Measurements from ENCODE around the gene COX20.

Gene COX20

GRCh38 chr1:244835276-244836134 is at the start of gene COX20:
Gene COX20, plus strand, starts transcription at chr1:244835658. Its CDS starts 57 bp downstream, at chr1:244835715.
- in situ Hi-C loops (cut with MboI; ENCODE audit: low sequenced_read_pairs), result loop anchor here (10.0 kb wide), 1 partner anchor 209 kb away; no protein-coding TSS in a partner anchor

DNA sequence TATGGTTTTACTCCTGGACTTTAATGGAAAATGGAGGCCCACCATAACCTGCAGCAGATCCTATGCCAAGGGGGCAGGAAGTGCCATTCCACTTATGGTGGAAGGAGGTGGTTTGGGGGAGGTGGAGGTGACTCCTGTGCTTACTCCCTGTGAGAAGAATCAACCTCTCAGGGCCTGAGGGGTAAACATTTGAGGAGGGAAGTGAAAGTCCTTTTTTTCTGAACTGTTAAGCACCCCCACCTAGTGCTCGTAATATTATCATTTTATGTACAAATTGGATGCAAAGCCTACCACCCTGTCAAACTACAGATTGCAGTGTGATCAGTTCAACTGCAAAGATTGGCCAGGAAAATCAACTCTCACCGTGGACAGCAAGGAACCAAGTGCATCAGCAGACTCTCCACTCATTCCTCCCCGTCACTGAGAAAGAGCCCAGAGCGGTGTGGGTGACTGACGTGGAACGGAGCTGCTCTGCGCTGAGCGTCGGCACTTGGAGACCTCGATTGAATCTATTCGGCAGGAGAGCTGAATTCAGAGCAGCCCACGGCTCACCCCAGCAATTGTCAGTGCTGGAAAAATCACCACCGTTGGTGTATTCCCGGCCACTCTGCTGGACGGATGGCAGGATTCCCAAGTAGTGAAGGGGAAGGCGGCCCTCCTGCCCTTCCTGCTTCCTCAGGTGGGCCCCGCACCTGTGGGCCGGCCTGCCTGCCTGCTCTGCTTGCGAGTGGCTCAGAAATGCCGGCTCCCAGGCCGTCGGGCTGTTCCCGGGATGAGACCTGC is 46.8 kb upstream of the COX20 start:
- in situ Hi-C loops (cut with MboI; ENCODE audit: low sequenced_read_pairs), result no loop called here

GRCh38 chr1:244789276-244789580 is 46.2 kb upstream of the COX20 start:
- in situ Hi-C loops (cut with MboI; ENCODE audit: low sequenced_read_pairs), result no loop called here

GRCh38 chr1:244789731-244790130 is 45.7 kb upstream of the COX20 start:
- in situ Hi-C loops (cut with MboI; ENCODE audit: low sequenced_read_pairs), result loop anchor here (10.0 kb wide), 1 partner anchor 255 kb away; no protein-coding TSS in a partner anchor

DNA sequence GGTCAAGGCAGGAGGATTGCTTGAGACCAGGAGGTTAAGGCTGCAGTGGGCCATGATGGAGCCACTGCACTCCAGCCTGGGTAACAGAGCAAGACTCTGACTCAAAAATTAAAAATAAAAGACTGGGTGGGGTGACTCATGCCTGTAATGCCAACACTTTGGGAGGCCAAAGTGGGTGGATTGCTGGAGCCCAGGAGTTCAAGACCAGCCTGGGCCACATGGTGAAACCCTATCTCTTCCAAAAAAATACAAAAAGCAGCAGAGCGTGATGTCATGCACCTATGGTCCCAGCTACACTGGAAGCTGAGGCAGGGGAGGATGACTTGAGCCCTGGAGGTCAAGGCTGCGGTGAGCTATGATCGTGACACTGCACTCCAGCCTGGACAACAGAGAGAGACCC is 44.4 kb upstream of the COX20 start:
- in situ Hi-C loops (cut with MboI; ENCODE audit: low sequenced_read_pairs), result loop anchor here (10.0 kb wide), 1 partner anchor 254 kb away; no protein-coding TSS in a partner anchor

DNA sequence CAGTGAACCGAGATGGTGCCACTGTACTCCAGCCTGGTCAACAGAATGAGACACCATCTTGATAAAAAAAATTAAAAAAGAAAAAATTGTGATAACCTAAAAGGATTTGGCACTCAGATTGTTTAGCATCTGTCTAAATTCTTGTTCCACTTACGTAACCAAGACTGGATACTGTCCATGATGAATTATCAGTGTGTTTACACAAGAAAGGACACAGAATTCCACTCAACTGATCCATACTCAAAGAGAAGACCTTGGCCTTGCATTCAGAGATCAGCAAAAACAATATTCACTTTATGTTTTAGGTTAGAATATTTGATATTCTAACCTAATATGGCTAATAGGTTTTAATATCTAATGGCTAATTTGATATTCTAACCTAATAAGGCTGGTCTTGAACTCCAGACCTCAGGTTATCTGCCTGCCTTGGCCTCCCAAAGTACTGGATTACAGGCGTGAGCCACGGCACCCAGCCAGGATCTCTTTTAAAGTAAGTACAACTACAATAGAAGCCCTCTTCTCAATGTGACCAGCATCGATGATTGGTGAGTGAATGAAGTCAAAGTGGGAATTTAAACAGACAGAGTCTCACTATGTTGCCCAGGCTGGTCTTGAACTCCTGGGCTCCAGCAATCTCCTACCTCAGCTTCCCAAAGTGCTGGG is 43.1 kb upstream of the COX20 start:
- in situ Hi-C loops (cut with MboI; ENCODE audit: low sequenced_read_pairs), result loop anchor here (10.0 kb wide), 1 partner anchor 252 kb away; no protein-coding TSS in a partner anchor

DNA sequence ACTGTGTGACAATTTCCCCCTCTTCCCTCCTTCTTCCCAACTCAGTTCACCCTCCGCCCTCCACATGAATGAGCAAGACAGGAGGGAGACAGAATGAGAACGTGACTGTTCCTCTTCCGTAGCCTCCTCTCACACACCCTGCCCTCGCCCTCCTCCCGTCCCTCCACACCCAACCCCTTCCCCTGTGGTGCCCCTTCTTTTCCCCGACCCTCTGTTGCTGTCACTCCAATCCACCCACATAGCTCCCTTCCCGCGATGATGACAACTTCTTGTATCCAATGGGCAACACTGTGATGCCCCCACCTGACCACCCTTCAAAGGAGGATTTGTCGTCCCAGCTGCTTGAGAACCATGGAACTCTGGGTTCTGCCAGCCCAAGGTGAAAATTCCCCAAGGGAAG is 41.4 kb upstream of the COX20 start:
- in situ Hi-C loops (cut with MboI; ENCODE audit: low sequenced_read_pairs), result loop anchor here (10.0 kb wide), 1 partner anchor 251 kb away; no protein-coding TSS in a partner anchor

DNA sequence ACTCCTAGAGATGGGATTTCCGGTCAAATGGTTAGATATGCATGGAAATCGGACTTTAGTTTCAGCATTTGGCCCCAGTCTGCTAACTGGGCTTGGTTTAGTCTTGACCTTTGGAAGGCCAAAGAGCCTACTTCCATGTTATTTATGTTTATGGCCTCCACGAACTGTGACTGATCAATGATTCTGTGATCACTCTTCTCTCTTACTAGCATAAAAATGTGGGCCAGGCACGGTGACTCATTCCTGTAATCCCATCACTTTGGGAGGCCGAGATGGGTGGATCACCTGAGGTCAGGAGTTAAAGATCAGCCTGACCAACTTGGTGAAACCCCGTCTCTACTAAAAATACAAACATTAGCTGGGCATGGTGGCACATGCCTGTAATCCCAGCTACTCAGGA is 40.9 kb upstream of the COX20 start:
- in situ Hi-C loops (cut with MboI; ENCODE audit: low sequenced_read_pairs), result loop anchor here (10.0 kb wide), 1 partner anchor 250 kb away; no protein-coding TSS in a partner anchor

DNA sequence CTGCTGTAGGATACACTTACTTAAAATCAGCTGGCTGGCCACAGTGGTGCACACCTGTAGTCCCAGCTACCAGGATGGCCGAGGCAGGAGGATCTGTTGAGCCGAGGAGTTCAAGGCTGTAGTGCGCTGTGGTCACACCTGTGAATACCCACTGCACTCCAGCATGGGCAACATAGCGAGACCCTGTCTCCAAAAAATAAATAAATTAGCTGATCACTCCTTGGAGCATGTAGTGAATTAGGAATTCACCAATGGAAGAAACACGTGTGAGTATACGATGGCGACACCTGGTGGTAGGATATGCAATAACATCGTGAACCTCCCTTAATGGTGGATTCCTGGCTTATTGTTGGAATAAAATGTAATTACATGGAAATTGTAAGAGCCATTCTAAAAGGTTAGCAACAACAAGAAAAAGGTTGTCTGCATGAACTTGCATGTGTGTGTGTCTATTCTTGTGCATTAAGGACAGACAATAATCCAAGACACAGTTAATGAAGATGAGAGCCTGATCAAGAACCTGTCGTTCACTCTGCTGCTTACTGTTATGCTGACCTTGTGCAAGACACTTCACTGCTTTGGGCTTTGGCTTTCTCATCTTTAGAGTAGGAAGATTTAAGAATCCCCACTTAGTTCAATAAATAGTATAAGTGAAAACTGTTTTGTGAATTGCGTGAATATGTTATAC is 38.6 kb upstream of the COX20 start:
- in situ Hi-C loops (cut with MboI; ENCODE audit: low sequenced_read_pairs), result loop anchor here (5.0 to 10.0 kb wide), 2 partner anchors 190 to 248 kb away; no protein-coding TSS in a partner anchor

GRCh38 chr1:244800821-244801220 is 34.6 kb upstream of the COX20 start:
- in situ Hi-C loops (cut with MboI; ENCODE audit: low sequenced_read_pairs), result no loop called here

- in situ Hi-C loops (cut with MboI; ENCODE audit: low sequenced_read_pairs), result no loop called here
Measured at GRCh38 chr1:244801246-244801645, 34.2 kb upstream of the COX20 start.

- in situ Hi-C loops (cut with MboI; ENCODE audit: low sequenced_read_pairs), result no loop called here
Measured at GRCh38 chr1:244802041-244802440, 33.4 kb upstream of the COX20 start.

- in situ Hi-C loops (cut with MboI; ENCODE audit: low sequenced_read_pairs), result no loop called here
Measured at GRCh38 chr1:244802556-244803239, 32.8 kb upstream of the COX20 start.

- in situ Hi-C loops (cut with MboI; ENCODE audit: low sequenced_read_pairs), result no loop called here
Measured at GRCh38 chr1:244804841-244805240, 30.6 kb upstream of the COX20 start.

GRCh38 chr1:244807138-244807537 is 28.3 kb upstream of the COX20 start:
- in situ Hi-C loops (cut with MboI; ENCODE audit: low sequenced_read_pairs), result no loop called here

- in situ Hi-C loops (cut with MboI; ENCODE audit: low sequenced_read_pairs), result no loop called here
Measured at GRCh38 chr1:244810221-244810620, 25.2 kb upstream of the COX20 start.

GRCh38 chr1:244813327-244813726 is 22.1 kb upstream of the COX20 start:
- in situ Hi-C loops (cut with MboI; ENCODE audit: low sequenced_read_pairs), result no loop called here

DNA sequence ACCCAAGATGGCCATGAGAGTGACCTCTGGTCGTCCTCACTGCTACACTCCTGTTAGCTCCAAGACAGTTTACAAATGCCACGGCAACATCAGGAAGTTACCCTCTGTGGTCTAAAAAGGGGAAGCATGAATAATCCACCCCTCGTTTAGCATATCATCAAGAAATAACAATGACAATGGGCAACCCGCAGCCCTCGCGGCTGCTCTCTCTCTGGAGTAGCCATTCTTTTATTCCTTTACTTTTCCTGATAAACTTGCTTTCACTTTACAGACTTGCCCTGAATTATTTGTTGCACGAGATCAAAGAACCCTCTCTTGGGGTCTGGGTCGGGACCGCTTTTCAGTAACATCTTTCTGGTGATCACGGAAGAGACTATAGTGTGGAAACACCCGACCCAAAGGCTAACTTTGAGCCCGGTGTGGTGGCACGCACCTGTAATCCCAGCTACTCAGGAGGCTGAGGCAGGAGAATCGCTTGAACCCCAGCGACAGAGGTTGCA is 19.8 kb upstream of the COX20 start:
- in situ Hi-C loops (cut with MboI; ENCODE audit: low sequenced_read_pairs), result no loop called here

DNA sequence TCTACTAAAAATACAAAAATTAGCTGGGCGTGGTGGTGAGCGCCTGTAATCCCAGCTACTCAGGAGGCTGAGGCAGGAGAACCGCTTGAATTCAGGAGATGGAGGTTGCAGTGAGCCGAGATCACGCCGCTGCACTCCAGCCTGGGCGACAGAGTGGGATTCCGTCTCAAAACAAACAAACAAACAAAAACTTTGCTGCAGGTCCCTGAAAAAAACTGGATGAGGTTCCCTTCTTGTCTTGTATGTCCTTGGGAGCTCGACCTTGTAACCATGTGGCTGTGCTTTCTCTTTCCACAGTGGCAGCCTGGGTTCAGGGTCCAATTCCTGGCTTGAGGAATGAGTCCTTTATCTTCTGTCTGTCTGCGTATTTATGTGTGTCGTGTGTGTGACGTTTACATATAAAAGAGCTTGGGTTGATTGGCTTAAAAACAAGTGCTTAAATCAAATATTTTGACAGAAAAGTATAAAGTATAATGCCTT is 18.0 kb upstream of the COX20 start:
- in situ Hi-C loops (cut with MboI; ENCODE audit: low sequenced_read_pairs), result no loop called here

DNA sequence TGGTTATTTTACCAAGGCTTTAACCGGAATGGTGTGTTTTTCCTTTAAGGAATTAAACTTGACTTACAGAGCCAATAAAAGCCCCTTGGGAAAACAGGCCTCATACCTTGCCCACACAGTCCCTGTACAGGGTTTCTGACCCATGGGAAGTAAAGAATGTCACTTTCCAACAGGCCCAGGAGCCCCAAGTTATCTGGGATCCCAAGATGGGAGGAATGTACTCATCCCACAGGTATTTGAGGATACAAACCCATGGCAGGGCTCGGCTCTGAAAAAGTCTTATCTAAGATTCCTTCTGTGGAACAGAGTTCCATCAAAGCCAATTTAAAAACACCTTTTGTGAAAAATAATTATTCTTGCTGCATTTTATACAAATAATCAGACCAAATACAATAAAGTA is 15.3 kb upstream of the COX20 start:
- in situ Hi-C loops (cut with MboI; ENCODE audit: low sequenced_read_pairs), result no loop called here
